Hepatocyte (in vitro differentiated cells): ENCODE results near the gene ACE. TPM values are rescaled to one million over a fixed set of nuclear protein-coding genes. Genes with fewer than 3 reads are reported as not detected.

Source experiments
- DNase-seq: peaks from one replicate; pipeline ENCODE4 v3.0.0-alpha.2; 2016; ENCODE audit warnings: low spot score
- H2AFZ ChIP-seq: fragments of 200-600 bp; sonication (generic); 2 replicates; pipeline ENCODE4 v1.6.0; 2016; ENCODE audit warnings: antibody characterized with exemption, mild to moderate bottlenecking
- H3K27ac ChIP-seq: fragments of 200-600 bp; sonication (generic); 2 replicates; pipeline ENCODE4 v1.5.1; 2016; ENCODE audit warnings: mild to moderate bottlenecking
- H3K27me3 ChIP-seq: fragments of 200-600 bp; sonication (generic); 2 replicates; pipeline ENCODE4 v1.6.1; 2016
- H3K36me3 ChIP-seq: fragments of 200-600 bp; sonication (generic); replicated peaks from 2 replicates; pipeline ENCODE4 v1.5.1; 2016; ENCODE audit warnings: low read depth; ENCODE audit not compliant: insufficient read depth
- H3K4me1 ChIP-seq: fragments of 200-600 bp; sonication (generic); 2 replicates; pipeline ENCODE4 v1.5.1; 2016; ENCODE audit warnings: mild to moderate bottlenecking, moderate library complexity; ENCODE audit not compliant: insufficient read depth
- H3K4me2 ChIP-seq: fragments of 200-600 bp; sonication (generic); 2 replicates; pipeline ENCODE4 v1.6.0; 2016
- H3K4me3 ChIP-seq: fragments of 200-600 bp; sonication (generic); 2 replicates; pipeline ENCODE4 v1.5.1; 2016; ENCODE audit warnings: mild to moderate bottlenecking
- H3K79me2 ChIP-seq: fragments of 200-600 bp; sonication (generic); 2 replicates; pipeline ENCODE4 v1.6.0; 2017; ENCODE audit warnings: mild to moderate bottlenecking
- H3K9me2 ChIP-seq: fragments of 200-600 bp; sonication (generic); replicated peaks from 2 replicates; pipeline ENCODE4 v1.6.0; 2017; ENCODE audit warnings: mild to moderate bottlenecking; ENCODE audit not compliant: insufficient read depth
- H3K9me3 ChIP-seq: fragments of 200-600 bp; sonication (generic); 2 replicates; pipeline ENCODE4 v1.5.1; 2016; ENCODE audit warnings: low read depth, mild to moderate bottlenecking
- H4K20me1 ChIP-seq: fragments of 200-600 bp; sonication (generic); 2 replicates; pipeline ENCODE4 v1.6.0; 2016; ENCODE audit warnings: mild to moderate bottlenecking; ENCODE audit not compliant: insufficient read depth, poor library complexity, severe bottlenecking
- EZH2 ChIP-seq: fragments of 200-600 bp; sonication (generic); IDR thresholded peaks from 2 replicates; pipeline ENCODE4 v1.6.1; 2016; ENCODE audit warnings: antibody characterized with exemption, mild to moderate bottlenecking, borderline replicate concordance
- EZH2phosphoT487 ChIP-seq: fragments of 200-600 bp; sonication (generic); IDR thresholded peaks from one replicate; pipeline ENCODE4 v1.6.1; 2018; ENCODE audit warnings: antibody characterized with exemption, mild to moderate bottlenecking, low read depth, moderate library complexity; ENCODE audit not compliant: unreplicated experiment, severe bottlenecking
- WGBS: methylation state at CpG from one replicate; pipeline ENCODE4 v1.1.6; 2016; ENCODE audit warnings: low lambda C conversion rate; ENCODE audit errors: missing lambda C conversion rate; 5-methylcytosine and 5-hydroxymethylcytosine counted together
- polyA plus RNA-seq: library from polyadenylated mRNA; unstranded; fragments of >200 nt; fragmentation: Nextera tagmentation; extraction: Ambion mirVana; gene quantifications from 2 replicates; pipeline ENCODE4 v1.2.1, GENCODE V29; 2016
- total RNA-seq: library from RNA; depleted of rRNA; stranded (reverse); fragments of >200 nt; gene quantifications from 2 replicates; pipeline ENCODE4 v1.2.3, GENCODE V29; 2014
- TF ChIP-seq, protein P1 (sequence below): fragments of 200-600 bp; sonication (generic); IDR thresholded peaks from 2 replicates; pipeline ENCODE4 v1.5.1; 2016; ENCODE audit warnings: antibody characterized with exemption, mild to moderate bottlenecking; ENCODE audit not compliant: poor library complexity

ACE gene
- total and polyA plus RNA-seq, 2 experiments from 2014 or later: 7.2 to 8.0 TPM

DNA sequence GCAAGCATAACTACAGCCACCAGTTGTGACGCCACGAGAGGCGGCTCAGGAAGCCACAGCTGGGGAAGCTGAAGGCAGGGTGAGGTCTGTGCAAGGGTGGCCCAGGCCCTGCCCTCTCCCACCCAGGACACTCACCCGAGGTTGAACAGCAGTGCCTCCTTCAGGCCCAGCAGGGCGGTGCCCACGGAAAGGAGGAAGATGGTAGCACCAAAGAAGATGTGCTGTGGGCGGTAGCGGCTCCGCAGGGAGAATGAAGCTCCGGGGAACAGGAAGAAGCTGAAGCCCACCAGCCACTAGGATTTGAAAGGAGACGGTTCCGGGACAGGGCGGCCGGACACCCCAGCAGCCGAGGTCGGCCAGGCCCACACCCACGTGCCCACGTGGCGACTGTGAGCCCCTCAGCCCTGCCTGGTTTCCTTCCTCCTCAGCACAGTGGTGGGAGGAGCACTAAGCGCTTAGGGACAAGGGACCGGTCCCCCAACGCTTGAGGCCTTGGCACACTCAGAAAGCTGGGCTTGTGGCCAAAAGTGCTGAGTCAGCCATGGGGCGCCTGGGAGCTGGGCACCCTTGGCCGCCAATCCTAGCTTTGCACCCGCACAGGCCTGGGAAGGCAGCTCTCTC, 41.8 kb upstream of the ACE start:
- no peaks in the 10 kb centered on the region for H4K20me1 ChIP-seq
- H3K36me3 ChIP-seq: no peaks in the 10 kb centered on the region
- H3K4me3 ChIP-seq: no peak overlapping the region
- peaks cover 29% of the 10 kb centered on the region for H3K4me1 ChIP-seq
- H3K4me2 ChIP-seq: no peak overlapping the region
- H3K79me2 ChIP-seq: no peaks in the 10 kb centered on the region
- H3K27me3 ChIP-seq: no peaks in the 10 kb centered on the region
- 95% methylated on average over 25 of the region's 25 CpGs for WGBS
- no peak for TF ChIP-seq EZH2phosphoT487
- TF ChIP-seq EZH2: no peak
- TF ChIP-seq, protein P1, sequence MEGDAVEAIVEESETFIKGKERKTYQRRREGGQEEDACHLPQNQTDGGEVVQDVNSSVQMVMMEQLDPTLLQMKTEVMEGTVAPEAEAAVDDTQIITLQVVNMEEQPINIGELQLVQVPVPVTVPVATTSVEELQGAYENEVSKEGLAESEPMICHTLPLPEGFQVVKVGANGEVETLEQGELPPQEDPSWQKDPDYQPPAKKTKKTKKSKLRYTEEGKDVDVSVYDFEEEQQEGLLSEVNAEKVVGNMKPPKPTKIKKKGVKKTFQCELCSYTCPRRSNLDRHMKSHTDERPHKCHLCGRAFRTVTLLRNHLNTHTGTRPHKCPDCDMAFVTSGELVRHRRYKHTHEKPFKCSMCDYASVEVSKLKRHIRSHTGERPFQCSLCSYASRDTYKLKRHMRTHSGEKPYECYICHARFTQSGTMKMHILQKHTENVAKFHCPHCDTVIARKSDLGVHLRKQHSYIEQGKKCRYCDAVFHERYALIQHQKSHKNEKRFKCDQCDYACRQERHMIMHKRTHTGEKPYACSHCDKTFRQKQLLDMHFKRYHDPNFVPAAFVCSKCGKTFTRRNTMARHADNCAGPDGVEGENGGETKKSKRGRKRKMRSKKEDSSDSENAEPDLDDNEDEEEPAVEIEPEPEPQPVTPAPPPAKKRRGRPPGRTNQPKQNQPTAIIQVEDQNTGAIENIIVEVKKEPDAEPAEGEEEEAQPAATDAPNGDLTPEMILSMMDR: no peak
- no peaks in the 10 kb centered on the region for H3K9me2 ChIP-seq
- no peak overlapping the region for H2AFZ ChIP-seq
- no peak overlapping the region for H3K27ac ChIP-seq
- DNase-seq: no peak
- H3K9me3 ChIP-seq: no peaks in the 10 kb centered on the region

DNA sequence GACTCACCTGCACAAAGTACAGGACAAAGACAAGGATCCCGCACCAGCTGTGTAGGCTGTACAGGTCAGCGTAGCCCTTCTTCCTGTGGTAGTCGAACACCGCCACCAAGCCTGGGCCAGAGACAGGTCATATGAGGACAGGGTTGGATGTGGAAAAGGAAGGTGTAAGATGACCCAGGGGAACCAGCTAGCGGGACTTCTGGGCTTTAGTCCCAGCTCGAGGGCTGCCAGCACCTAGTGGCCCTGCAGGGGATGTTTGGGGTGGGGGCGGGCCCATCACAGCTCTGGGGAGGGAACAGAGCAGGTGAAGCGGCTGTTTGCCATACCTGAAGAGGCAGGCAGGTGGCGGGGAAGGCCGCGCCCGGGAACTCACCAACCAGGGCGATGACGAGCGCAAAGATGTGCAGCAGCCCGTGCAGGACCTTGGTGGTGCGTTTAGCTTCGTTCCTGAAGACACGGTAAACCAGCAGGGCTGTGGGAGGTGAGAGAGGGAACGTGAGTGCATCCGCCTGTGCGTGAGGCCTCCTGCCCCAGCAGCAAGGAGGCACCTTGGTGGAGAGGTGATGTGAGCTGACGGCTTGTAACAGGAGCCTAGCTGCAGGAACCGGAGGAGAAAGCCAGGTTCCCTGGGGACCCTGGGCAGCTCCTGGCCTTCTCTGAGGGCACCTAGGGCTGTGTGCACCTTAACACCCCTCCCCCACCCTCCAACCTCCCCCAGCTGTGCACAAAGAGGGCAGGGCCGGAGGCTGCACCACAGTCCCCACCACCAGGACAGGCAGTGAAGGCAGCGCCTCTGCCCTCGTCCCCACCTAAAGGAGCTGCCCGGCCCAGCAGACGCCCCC, 41.0 kb upstream of the ACE start:
- no peak overlapping the region for H3K4me3 ChIP-seq

DNA sequence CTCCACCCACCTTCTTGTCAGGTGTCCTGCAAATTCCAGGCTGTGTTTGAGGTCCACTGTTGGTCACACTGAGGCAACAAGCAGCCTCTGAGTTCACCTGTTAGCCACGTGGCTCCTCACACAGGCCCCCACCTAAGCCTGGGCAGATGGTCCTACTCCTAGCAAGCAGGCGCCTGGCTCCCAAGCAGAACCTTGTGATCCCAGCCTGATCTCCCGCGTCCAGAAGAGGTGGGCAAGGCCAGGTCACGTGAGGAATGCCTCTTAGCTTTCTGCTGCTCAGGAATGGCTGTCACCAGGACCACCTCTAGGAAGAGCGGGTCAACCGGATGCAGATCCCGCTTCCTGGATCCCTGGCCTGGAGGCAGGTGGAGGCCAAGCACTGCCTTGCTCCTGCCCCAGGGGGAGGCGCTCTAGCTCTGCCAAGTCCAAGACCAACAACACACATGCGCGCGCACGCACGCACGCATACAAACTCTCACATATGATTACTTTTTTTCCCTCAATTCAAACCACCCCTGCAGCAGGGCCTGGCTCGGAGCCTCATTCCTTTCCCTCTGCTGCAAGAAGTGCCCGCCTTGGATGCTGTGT, 40.2 kb upstream of the ACE start:
- no peaks in the 10 kb centered on the region for H3K79me2 ChIP-seq
- H3K27me3 ChIP-seq: no peaks in the 10 kb centered on the region
- no peak for TF ChIP-seq EZH2phosphoT487
- no peak for TF ChIP-seq EZH2
- TF ChIP-seq, protein P1: no peak
- H3K9me2 ChIP-seq: no peaks in the 10 kb centered on the region
- no peak overlapping the region for H3K4me3 ChIP-seq
- 89% methylated on average over 17 of the region's 17 CpGs for WGBS
- no peaks in the 10 kb centered on the region for H3K9me3 ChIP-seq
- DNase-seq: no peak
- H3K4me1 ChIP-seq: peaks cover 22% of the 10 kb centered on the region
- H3K36me3 ChIP-seq: no peaks in the 10 kb centered on the region
- no peaks in the 10 kb centered on the region for H4K20me1 ChIP-seq
- H3K4me2 ChIP-seq: no peak overlapping the region
- H2AFZ ChIP-seq: no peak overlapping the region
- H3K27ac ChIP-seq: no peak overlapping the region

More for the DNA sequence above, 41.0 kb upstream of the ACE start:
- DNase-seq: no peak
- WGBS: 94% methylated on average over 26 of the region's 29 CpGs
- Histone ChIP-seq H3K9me3 (no peaks in the 10 kb centered on the region), H3K27ac (no peak overlapping the region), H3K9me2 (no peaks in the 10 kb centered on the region), H3K4me2 (no peak overlapping the region), H3K79me2 (no peaks in the 10 kb centered on the region), H3K4me1 (peaks cover 29% of the 10 kb centered on the region), H2AFZ (no peak overlapping the region), H3K36me3 (no peaks in the 10 kb centered on the region), H4K20me1 (no peaks in the 10 kb centered on the region), H3K27me3 (no peaks in the 10 kb centered on the region)
- no peak for TF ChIP-seq EZH2phosphoT487
- no peak for TF ChIP-seq EZH2
- TF ChIP-seq, protein P1: no peak
